CD8-positive, alpha-beta memory T cell (primary cell): ENCODE results near the gene SNAPIN. TPM values are rescaled to one million over a fixed set of nuclear protein-coding genes. Genes with fewer than 3 reads are reported as not detected.

Source experiments
- CTCF ChIA-PET: fragments of 350-600 bp; sonication (Branson Sonifier 250); formaldehyde crosslinking; loops from one replicate; lab custom pipeline; 2021; ENCODE audit warnings: antibody characterized with exemption; lab: Charles Lee
- POLR2A ChIA-PET: fragments of 350-600 bp; sonication (Branson Sonifier 250); formaldehyde crosslinking; loops from one replicate; lab custom pipeline; 2021; ENCODE audit warnings: antibody characterized with exemption; lab: Charles Lee
- DNase-seq, 5 donors: peaks; one replicate each; pipeline versions ENCODE4 v3.0.0 to v3.0.0-alpha.2; 2020 to 2022; ENCODE audit warnings: mixed read lengths in 1 of 5
- H3K27ac ChIP-seq: one replicate; pipeline ENCODE4 v1.7.0; 2013; ENCODE audit warnings: low read depth, mild to moderate bottlenecking, low read length, moderate library complexity
- H3K27me3 ChIP-seq: 2 replicates; pipeline ENCODE4 v1.7.0; 2013; ENCODE audit warnings: low read length, mild to moderate bottlenecking; ENCODE audit not compliant: insufficient read depth, poor library complexity, severe bottlenecking
- H3K36me3 ChIP-seq: 2 replicates; pipeline ENCODE4 v1.7.0; 2013; ENCODE audit warnings: mild to moderate bottlenecking, low read length, moderate library complexity; ENCODE audit not compliant: insufficient read depth
- H3K4me1 ChIP-seq: 2 replicates; pipeline ENCODE4 v1.7.0; 2013; ENCODE audit warnings: mild to moderate bottlenecking, low read length, moderate library complexity; ENCODE audit not compliant: insufficient read depth
- H3K4me3 ChIP-seq: 2 replicates; pipeline ENCODE4 v1.7.0; 2013; ENCODE audit warnings: mild to moderate bottlenecking, low read length
- H3K9me3 ChIP-seq: 2 replicates; pipeline ENCODE4 v1.7.0; 2013; ENCODE audit warnings: mild to moderate bottlenecking, low read length
- H3K27ac Mint-ChIP-seq, 8 donors: one replicate each; pipeline ENCODE4 v1.8.0; 2020 to 2021; ENCODE audit warnings: mixed read lengths in 8 of 8, mild to moderate bottlenecking in 6 of 8, inconsistent platforms in 3 of 8, moderate library complexity in 3 of 8
- H3K27me3 Mint-ChIP-seq, 2 donors: one replicate each; pipeline ENCODE4 v1.8.0; 2020 to 2021; ENCODE audit warnings: mixed read lengths in 2 of 2, mild to moderate bottlenecking in 1 of 2, moderate library complexity in 1 of 2
- H3K36me3 Mint-ChIP-seq, 3 donors: one replicate each; pipeline ENCODE4 v1.8.0; 2020 to 2021; ENCODE audit warnings: mixed read lengths in 3 of 3, inconsistent platforms in 1 of 3, mild to moderate bottlenecking in 1 of 3
- H3K4me1 Mint-ChIP-seq, 3 donors: one replicate each; pipeline ENCODE4 v1.8.0; 2020 to 2021; ENCODE audit warnings: mixed read lengths in 3 of 3, inconsistent platforms in 1 of 3, mild to moderate bottlenecking in 1 of 3
- H3K4me3 Mint-ChIP-seq, 7 donors: one replicate each; pipeline ENCODE4 v1.8.0; 2020 to 2021; ENCODE audit warnings: mixed read lengths in 7 of 7, mild to moderate bottlenecking in 6 of 7, moderate library complexity in 4 of 7, inconsistent platforms in 2 of 7
- H3K9me3 Mint-ChIP-seq, 5 donors: one replicate each; pipeline ENCODE4 v1.8.0; 2020 to 2022; ENCODE audit warnings: mixed read lengths in 5 of 5, mild to moderate bottlenecking in 3 of 5, moderate library complexity in 2 of 5, inconsistent platforms in 1 of 5
- polyA plus RNA-seq: library from polyadenylated mRNA; unstranded; fragments of 300-500 nt; fragmentation: Illumina TruSeq; gene quantifications from one replicate; pipeline ENCODE4 v1.2.3, GENCODE V29; 2021
- total RNA-seq, 2 experiments: library from RNA; stranded (reverse); gene quantifications; one replicate each; pipeline ENCODE4 v1.2.3, GENCODE V29; 2021

Gene SNAPIN
- total and polyA plus RNA-seq, 3 experiments from 2014 or later = 36.7 to 87.7 (median 39.0) TPM

GRCh38 chr1:153617663-153618062 lies 40.8 kb upstream of the SNAPIN start:
- Mint-ChIP-seq H3K4me1 (peaks cover 0 to 4% (median 0%) of the 10 kb centered on the region in 3 donors), H3K36me3 (no peaks in the 10 kb centered on the region), H3K4me3 (no peak overlapping the region), H3K27me3 (peaks cover 0 to 6% of the 10 kb centered on the region in 2 donors), H3K9me3 (no peaks in the 10 kb centered on the region), H3K27ac (no peak overlapping the region)
- no peak overlapping the region for H3K27ac ChIP-seq
- H3K9me3 ChIP-seq = no peaks in the 10 kb centered on the region
- H3K4me1 ChIP-seq = no peaks in the 10 kb centered on the region
- no peaks in the 10 kb centered on the region for H3K27me3 ChIP-seq
- DNase-seq = peak in 2 of 5 donors; percentile 57 to 61
- CTCF ChIA-PET = no interaction called here
- H3K36me3 ChIP-seq = no peaks in the 10 kb centered on the region
- no peak overlapping the region for H3K4me3 ChIP-seq
- POLR2A ChIA-PET = no interaction called here

GRCh38 chr1:153619171-153619570 lies 39.3 kb upstream of the SNAPIN start:
- Histone ChIP-seq H3K9me3 (no peaks in the 10 kb centered on the region), H3K4me1 (no peaks in the 10 kb centered on the region), H3K27ac (no peak overlapping the region), H3K36me3 (no peaks in the 10 kb centered on the region), H3K4me3 (no peak overlapping the region), H3K27me3 (no peaks in the 10 kb centered on the region)
- Mint-ChIP-seq H3K36me3 (no peaks in the 10 kb centered on the region), H3K9me3 (no peaks in the 10 kb centered on the region), H3K27me3 (peaks cover 0 to 8% of the 10 kb centered on the region in 2 donors), H3K4me3 (no peak overlapping the region), H3K27ac (no peak overlapping the region), H3K4me1 (peaks cover 0 to 4% (median 0%) of the 10 kb centered on the region in 3 donors)
- DNase-seq = no peak
- CTCF ChIA-PET = interaction anchor here (0.9 kb wide), 1 partner anchor 15 kb away, joined by 3 read pairs; the partner anchor contains the start of gene CHTOP
- POLR2A ChIA-PET = no interaction called here

- Histone ChIP-seq H3K4me3 (no peak overlapping the region), H3K9me3 (no peaks in the 10 kb centered on the region), H3K27ac (no peak overlapping the region), H3K27me3 (no peaks in the 10 kb centered on the region), H3K4me1 (no peaks in the 10 kb centered on the region), H3K36me3 (no peaks in the 10 kb centered on the region)
- Mint-ChIP-seq H3K4me3 (no peak overlapping the region), H3K27ac (no peak overlapping the region), H3K27me3 (peaks cover 0 to 10% of the 10 kb centered on the region in 2 donors), H3K9me3 (no peaks in the 10 kb centered on the region), H3K36me3 (no peaks in the 10 kb centered on the region), H3K4me1 (no peaks in the 10 kb centered on the region)
- CTCF ChIA-PET = interaction anchor here (1.3 kb wide), 1 partner anchor 9 kb away, joined by 3 read pairs; no protein-coding TSS in a partner anchor
- no peak for DNase-seq
- POLR2A ChIA-PET = no interaction called here
Observed at GRCh38 chr1:153623101-153623500, 35.4 kb upstream of the SNAPIN start.

GRCh38 chr1:153624965-153625611 lies 33.4 kb upstream of the SNAPIN start:
- Mint-ChIP-seq H3K27me3 (peaks cover 0 to 10% of the 10 kb centered on the region in 2 donors), H3K4me3 (no peak overlapping the region), H3K36me3 (no peaks in the 10 kb centered on the region), H3K4me1 (no peaks in the 10 kb centered on the region), H3K27ac (peak overlapping the region in 1 of 8 donors; percentile 42), H3K9me3 (no peaks in the 10 kb centered on the region)
- CTCF ChIA-PET = interaction anchor here (1.3 kb wide), 1 partner anchor 53 kb away, joined by 3 read pairs; the partner anchor contains the start of gene NPR1
- Histone ChIP-seq H3K4me1 (no peaks in the 10 kb centered on the region), H3K27me3 (no peaks in the 10 kb centered on the region), H3K36me3 (no peaks in the 10 kb centered on the region), H3K9me3 (no peaks in the 10 kb centered on the region), H3K4me3 (no peak overlapping the region), H3K27ac (no peak overlapping the region)
- DNase-seq = no peak
- POLR2A ChIA-PET = no interaction called here

- Histone ChIP-seq H3K4me3 (no peak overlapping the region), H3K4me1 (no peaks in the 10 kb centered on the region), H3K27ac (peak overlapping the region; percentile 68), H3K36me3 (no peaks in the 10 kb centered on the region), H3K9me3 (no peaks in the 10 kb centered on the region), H3K27me3 (no peaks in the 10 kb centered on the region)
- no peaks in the 10 kb centered on the region for H3K9me3 Mint-ChIP-seq
- DNase-seq = no peak
- peak overlapping the region in 1 of 8 donors; percentile 36 for H3K27ac Mint-ChIP-seq
- H3K4me3 Mint-ChIP-seq = no peak overlapping the region
- peaks cover 0 to 10% of the 10 kb centered on the region in 2 donors for H3K27me3 Mint-ChIP-seq
- H3K4me1 Mint-ChIP-seq = no peaks in the 10 kb centered on the region
- CTCF ChIA-PET = no interaction called here
- POLR2A ChIA-PET = no interaction called here
- H3K36me3 Mint-ChIP-seq = no peaks in the 10 kb centered on the region
Observed at GRCh38 chr1:153626477-153626903, 32.0 kb upstream of the SNAPIN start.

- ChIA-PET CTCF (no interaction called here), POLR2A (no interaction called here)
- Histone ChIP-seq H3K9me3 (no peaks in the 10 kb centered on the region), H3K36me3 (no peaks in the 10 kb centered on the region), H3K4me1 (no peaks in the 10 kb centered on the region), H3K4me3 (no peak within 1 kb of the TSS), H3K27ac (peak within 1 kb of the TSS; percentile 68), H3K27me3 (no peaks in the 10 kb centered on the region)
- no peaks in the 10 kb centered on the region for H3K4me1 Mint-ChIP-seq
- DNase-seq = no peak
- peaks cover 0 to 10% of the 10 kb centered on the region in 2 donors for H3K27me3 Mint-ChIP-seq
- H3K9me3 Mint-ChIP-seq = no peaks in the 10 kb centered on the region
- H3K36me3 Mint-ChIP-seq = no peaks in the 10 kb centered on the region
- H3K27ac Mint-ChIP-seq = peak within 1 kb of the TSS in 1 of 8 donors; percentile 36
- H3K4me3 Mint-ChIP-seq = no peak within 1 kb of the TSS
Observed at GRCh38 chr1:153626904-153627714, 31.4 kb upstream of the SNAPIN start, which contains the start of gene S100A13. Gene S100A13 (minus strand): TSS chr1:153627505. CDS start chr1:153626472, 1,033 bp downstream.

GRCh38 chr1:153627715-153628626 lies 30.5 kb upstream of the SNAPIN start, which contains the start of gene S100A1:
Gene S100A1 (plus strand): TSS chr1:153628434. CDS start chr1:153630522, 2,088 bp downstream.
- Histone ChIP-seq H3K4me1 (no peaks in the 10 kb centered on the region), H3K4me3 (no peak within 1 kb of the TSS), H3K36me3 (no peaks in the 10 kb centered on the region), H3K9me3 (no peaks in the 10 kb centered on the region), H3K27me3 (no peaks in the 10 kb centered on the region), H3K27ac (peak within 1 kb of the TSS; percentile 68)
- Mint-ChIP-seq H3K4me1 (peaks cover 0 to 5% (median 0%) of the 10 kb centered on the region in 3 donors), H3K4me3 (no peak within 1 kb of the TSS), H3K36me3 (no peaks in the 10 kb centered on the region), H3K27ac (peak within 1 kb of the TSS in 2 of 8 donors; percentile 29 to 87), H3K9me3 (no peaks in the 10 kb centered on the region), H3K27me3 (peaks cover 0 to 10% of the 10 kb centered on the region in 2 donors)
- ChIA-PET POLR2A (no interaction called here), CTCF (no interaction called here)
- peak in 1 of 5 donors; percentile 28 for DNase-seq
